ENCODE data around the gene RGS12.

GRCh38 chr4:3311489-3312171 lies 18.8 kb downstream of the RGS12 start:
- TF ChIP-seq CTCF (IDR thresholded peaks at IDR 0.05; ENCODE audit: insufficient read depth, low read length) (no peak), POLR2AphosphoS5 (IDR thresholded peaks at IDR 0.05; ENCODE audit: low read depth) (no peak)
